CD4-positive, alpha-beta T cell treated with Interleukin-6 at 100 ng/mL for 8 hours (primary cell): ENCODE measurements around the gene TRPM1.

Experiments
- DNase-seq: peaks from one replicate; pipeline ENCODE4 v3.0.0-alpha.2; 2020; ENCODE audit warnings: mixed read lengths, low spot score

Gene TRPM1

GRCh38 chr15:30969724-30970123 is 131.8 kb downstream of the TRPM1 start:
- no peak for DNase-seq

GRCh38 chr15:30963681-30964080 is 137.8 kb downstream of the TRPM1 start:
- DNase-seq: no peak

GRCh38 chr15:30962659-30963058 is 138.9 kb downstream of the TRPM1 start:
- no peak for DNase-seq

GRCh38 chr15:30962079-30962478 is 139.4 kb downstream of the TRPM1 start:
- no peak for DNase-seq

DNA sequence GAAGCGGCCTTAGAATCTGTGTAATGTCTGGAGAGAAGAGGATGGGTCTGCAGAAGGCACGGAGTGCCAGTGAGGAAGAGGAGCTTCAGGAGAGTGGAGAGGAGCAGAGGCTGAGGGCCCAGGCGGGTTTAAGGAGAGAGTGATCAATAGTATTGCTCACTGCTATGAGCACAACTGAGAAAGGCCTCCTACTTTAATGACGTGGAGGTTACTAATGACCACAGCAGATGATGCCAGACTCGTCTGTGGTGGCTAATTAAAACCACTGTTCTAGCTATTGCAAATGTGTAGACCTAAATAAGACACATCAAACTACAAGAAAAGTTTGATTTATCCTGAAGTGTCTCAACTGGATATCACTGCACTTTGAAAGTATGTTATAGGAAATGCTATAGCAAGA is 143.3 kb downstream of the TRPM1 start:
- no peak for DNase-seq

GRCh38 chr15:30956216-30957124 is 145.1 kb downstream of the TRPM1 start:
- no peak for DNase-seq

- DNase-seq: no peak
These were observed 146.9 kb downstream of the TRPM1 start for GRCh38 chr15:30954674-30955073.

DNA sequence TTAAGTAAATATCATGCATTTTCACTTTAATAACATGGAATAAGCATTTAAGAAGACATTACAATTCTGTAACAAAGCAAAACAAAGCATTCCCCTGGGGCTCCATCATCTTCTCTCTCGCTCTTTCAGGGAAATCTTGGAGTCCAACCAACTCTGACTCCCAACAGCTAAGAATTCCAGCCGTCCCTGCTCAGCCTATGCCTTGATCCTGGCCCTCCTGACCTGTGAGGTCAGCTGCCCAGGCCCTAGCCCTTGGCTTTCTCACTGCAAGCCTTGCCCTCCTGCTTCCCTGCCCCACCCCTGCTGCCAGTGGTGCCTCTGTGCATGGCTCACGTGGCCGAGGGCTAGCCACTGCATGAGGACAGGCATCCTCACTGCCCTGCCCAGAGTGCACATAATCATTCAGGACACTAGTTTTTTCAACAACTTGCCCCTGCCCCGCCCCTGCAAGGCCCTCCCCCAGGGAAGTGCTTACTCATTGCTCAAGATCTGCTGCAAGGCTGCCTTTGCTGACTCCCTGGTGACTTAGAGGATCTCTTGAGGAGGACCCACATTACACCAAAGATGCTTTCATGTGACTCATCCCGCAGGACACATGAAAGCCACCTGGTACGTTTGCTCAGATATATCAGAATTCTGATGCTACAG is 147.7 kb downstream of the TRPM1 start:
- no peak for DNase-seq

DNA sequence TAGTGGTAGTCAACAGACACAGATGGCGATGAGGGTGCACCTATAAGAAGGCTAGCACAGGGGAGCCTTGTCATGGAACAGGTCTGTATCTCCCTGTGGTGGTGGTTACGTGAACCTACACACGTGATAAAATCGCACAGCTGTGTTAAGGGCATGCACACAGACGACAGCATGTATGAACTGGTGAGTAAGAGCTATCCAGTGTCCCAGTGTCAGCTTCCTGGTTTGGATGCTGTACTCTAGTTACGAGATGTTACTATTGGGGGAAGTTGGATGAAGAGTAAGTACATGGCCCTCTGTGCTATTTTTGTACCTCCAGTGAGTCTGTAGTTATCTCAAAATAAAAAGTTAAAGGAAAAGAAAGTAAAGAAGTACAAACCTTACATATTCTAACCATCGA is 148.3 kb downstream of the TRPM1 start:
- no peak for DNase-seq
